ENCODE measurements around the gene H1-8. TPM values are rescaled to one million over a fixed set of nuclear protein-coding genes. Genes with fewer than 3 reads are reported as not detected.

The H1-8 gene
- total RNA-seq, 4 donors from 2014 or later = not detected

GRCh38 chr3:129500334-129500658, 42.7 kb upstream of the H1-8 start:
- Histone ChIP-seq H3K27ac (no peak overlapping the region), H3K27me3 (no peaks in the 10 kb centered on the region), H3K36me3 (peaks cover 52% of the 10 kb centered on the region), H3K9me3 (no peaks in the 10 kb centered on the region), H3K4me3 (no peak overlapping the region), H3K4me1 (peaks cover 5% of the 10 kb centered on the region)
- TF ChIP-seq POLR2A (IDR thresholded peaks at IDR 0.05) (no peak), POLR2AphosphoS5 (IDR thresholded peaks at IDR 0.05) (no peak), EP300 (IDR thresholded peaks at IDR 0.05) (no peak)
- TF ChIP-seq, protein P1, sequence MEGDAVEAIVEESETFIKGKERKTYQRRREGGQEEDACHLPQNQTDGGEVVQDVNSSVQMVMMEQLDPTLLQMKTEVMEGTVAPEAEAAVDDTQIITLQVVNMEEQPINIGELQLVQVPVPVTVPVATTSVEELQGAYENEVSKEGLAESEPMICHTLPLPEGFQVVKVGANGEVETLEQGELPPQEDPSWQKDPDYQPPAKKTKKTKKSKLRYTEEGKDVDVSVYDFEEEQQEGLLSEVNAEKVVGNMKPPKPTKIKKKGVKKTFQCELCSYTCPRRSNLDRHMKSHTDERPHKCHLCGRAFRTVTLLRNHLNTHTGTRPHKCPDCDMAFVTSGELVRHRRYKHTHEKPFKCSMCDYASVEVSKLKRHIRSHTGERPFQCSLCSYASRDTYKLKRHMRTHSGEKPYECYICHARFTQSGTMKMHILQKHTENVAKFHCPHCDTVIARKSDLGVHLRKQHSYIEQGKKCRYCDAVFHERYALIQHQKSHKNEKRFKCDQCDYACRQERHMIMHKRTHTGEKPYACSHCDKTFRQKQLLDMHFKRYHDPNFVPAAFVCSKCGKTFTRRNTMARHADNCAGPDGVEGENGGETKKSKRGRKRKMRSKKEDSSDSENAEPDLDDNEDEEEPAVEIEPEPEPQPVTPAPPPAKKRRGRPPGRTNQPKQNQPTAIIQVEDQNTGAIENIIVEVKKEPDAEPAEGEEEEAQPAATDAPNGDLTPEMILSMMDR (IDR thresholded peaks at IDR 0.05) = no peak
- 87% methylated on average over 5 of the region's 5 CpGs for WGBS
- no peak for DNase-seq (ENCODE audit: low spot score in 2 of 2)

- peaks cover 55% of the 10 kb centered on the region for H3K36me3 ChIP-seq
Measured at GRCh38 chr3:129501630-129502029, 41.3 kb upstream of the H1-8 start.

GRCh38 chr3:129502641-129503408, 40.1 kb upstream of the H1-8 start:
- H3K27ac ChIP-seq = no peak overlapping the region
- peaks cover 5% of the 10 kb centered on the region for H3K4me1 ChIP-seq
- 89% methylated on average over 11 of the region's 18 CpGs for WGBS
- no peaks in the 10 kb centered on the region for H3K9me3 ChIP-seq
- no peaks in the 10 kb centered on the region for H3K27me3 ChIP-seq
- TF ChIP-seq, protein P1 (IDR thresholded peaks at IDR 0.05) = no peak
- TF ChIP-seq POLR2A (IDR thresholded peaks at IDR 0.05) (no peak), POLR2AphosphoS5 (IDR thresholded peaks at IDR 0.05) (no peak), EP300 (IDR thresholded peaks at IDR 0.05) (no peak)
- DNase-seq (ENCODE audit: low spot score in 2 of 2) = no peak
- no peak overlapping the region for H3K4me3 ChIP-seq
- H3K36me3 ChIP-seq = peaks cover 54% of the 10 kb centered on the region

More at GRCh38 chr3:129501630-129502029, 41.3 kb upstream of the H1-8 start:
- H3K9me3 ChIP-seq = no peaks in the 10 kb centered on the region
- no peak for DNase-seq (ENCODE audit: low spot score in 2 of 2)
- no peak overlapping the region for H3K4me3 ChIP-seq
- TF ChIP-seq, protein P1 (IDR thresholded peaks at IDR 0.05) = no peak
- TF ChIP-seq POLR2AphosphoS5 (IDR thresholded peaks at IDR 0.05) (no peak), EP300 (IDR thresholded peaks at IDR 0.05) (no peak), POLR2A (IDR thresholded peaks at IDR 0.05) (no peak)
- WGBS = 57% methylated on average over 5 of the region's 5 CpGs
- no peaks in the 10 kb centered on the region for H3K27me3 ChIP-seq
- peaks cover 5% of the 10 kb centered on the region for H3K4me1 ChIP-seq
- H3K27ac ChIP-seq = no peak overlapping the region

GRCh38 chr3:129503471-129504291, 39.3 kb upstream of the H1-8 start:
- Histone ChIP-seq H3K4me3 (no peak overlapping the region), H3K4me1 (peaks cover 3% of the 10 kb centered on the region), H3K9me3 (no peaks in the 10 kb centered on the region), H3K27ac (no peak overlapping the region), H3K36me3 (peaks cover 54% of the 10 kb centered on the region), H3K27me3 (no peaks in the 10 kb centered on the region)
- DNase-seq (ENCODE audit: low spot score in 2 of 2) = no peak
- no peak for TF ChIP-seq POLR2AphosphoS5 (IDR thresholded peaks at IDR 0.05)
- WGBS = 90% methylated on average over 13 of the region's 13 CpGs

- Histone ChIP-seq H3K36me3 (peaks cover 54% of the 10 kb centered on the region), H3K4me3 (no peak overlapping the region), H3K27ac (no peak overlapping the region), H3K27me3 (no peaks in the 10 kb centered on the region), H3K4me1 (peaks cover 3% of the 10 kb centered on the region), H3K9me3 (no peaks in the 10 kb centered on the region)
- TF ChIP-seq POLR2AphosphoS5 (IDR thresholded peaks at IDR 0.05) (no peak), EP300 (IDR thresholded peaks at IDR 0.05) (no peak), POLR2A (IDR thresholded peaks at IDR 0.05) (no peak)
- TF ChIP-seq, protein P1 (IDR thresholded peaks at IDR 0.05) = no peak
- no peak for DNase-seq (ENCODE audit: low spot score in 2 of 2)
- 76% methylated on average over 5 of the region's 5 CpGs for WGBS
Measured at GRCh38 chr3:129504471-129505100, 38.4 kb upstream of the H1-8 start.
